GM10248 (cell line): ENCODE measurements around the gene NOL8.

Source experiments
- CTCF ChIA-PET: fragments of 300-600 bp; sonication (Branson Sonifier 250); formaldehyde crosslinking; extraction: SDS; loops from one replicate; lab custom pipeline; 2021; ENCODE audit warnings: antibody characterized with exemption; lab: Yijun Ruan, JAX
- POLR2A ChIA-PET: fragments of 350-650 bp; sonication (Branson Sonifier 250); formaldehyde crosslinking; extraction: SDS; loops from one replicate; lab custom pipeline; 2020; ENCODE audit warnings: antibody characterized with exemption; lab: Yijun Ruan, JAX
- DNase-seq: peaks from one replicate; pipeline ENCODE4 v3.0.0; 2012; ENCODE audit errors: extremely low spot score
- CTCF ChIP-seq: IDR thresholded peaks from 2 replicates; pipeline ENCODE4 v1.5.1; 2012; ENCODE audit warnings: mild to moderate bottlenecking, low read depth; ENCODE audit errors: extremely low read depth, missing control alignments, control extremely low read depth

Gene NOL8

GRCh38 chr9:92350740-92351133, 25.6 kb upstream of the NOL8 start:
- ChIA-PET POLR2A (no interaction called here), CTCF (interaction anchor here (1.0 kb wide), 1 partner anchor 15 kb away, joined by 4 read pairs; no protein-coding TSS in a partner anchor)
- DNase-seq, result no peak
- no peak for TF ChIP-seq CTCF

- TF ChIP-seq CTCF, result no peak
- POLR2A ChIA-PET, result no interaction called here
- DNase-seq, result no peak
- CTCF ChIA-PET, result interaction anchor here (1.0 kb wide), 1 partner anchor 15 kb away, joined by 4 read pairs; no protein-coding TSS in a partner anchor
Measured at GRCh38 chr9:92349771-92350739, 24.9 kb upstream of the NOL8 start.

- no peak for DNase-seq
- ChIA-PET CTCF (interaction anchor here (1.2 kb wide), 1 partner anchor 20 kb away, joined by 3 read pairs; the partner anchor contains the start of genes CENPP and NOL8), POLR2A (no interaction called here)
- no peak for TF ChIP-seq CTCF
Measured at GRCh38 chr9:92345582-92345981, 20.4 kb upstream of the NOL8 start.

- ChIA-PET CTCF (no interaction called here), POLR2A (no interaction called here)
- no peak for TF ChIP-seq CTCF
- DNase-seq, result no peak
Measured at GRCh38 chr9:92342825-92343488, 17.8 kb upstream of the NOL8 start.

GRCh38 chr9:92341578-92341977, 16.4 kb upstream of the NOL8 start:
- CTCF ChIA-PET, result no interaction called here
- DNase-seq, result no peak
- POLR2A ChIA-PET, result no interaction called here
- no peak for TF ChIP-seq CTCF

- TF ChIP-seq CTCF, result no peak
- ChIA-PET CTCF (interaction anchor here (3.0 kb wide), 1 partner anchor 8 kb away, joined by 15 read pairs; the partner anchor contains the start of genes CENPP and NOL8), POLR2A (no interaction called here)
- DNase-seq, result no peak
Measured at GRCh38 chr9:92333282-92333634, 8.1 kb upstream of the NOL8 start.
